Stomach smooth muscle (tissue), 2 donors: ENCODE data around the gene DERL3.
A peak's percentile ranks its signal among the peaks of the same experiment; 100 is the strongest.
"Not testable (repeated sequence)": the region's sequence is repeated elsewhere in the genome, so short reads cannot be mapped to it uniquely, and the experiment has no call there.

ENCODE experiments used
- H3K27ac ChIP-seq: one replicate; pipeline ENCODE4 v1.7.0; 2013; ENCODE audit warnings: mild to moderate bottlenecking, low read length, inconsistent platforms
- H3K27me3 ChIP-seq, 2 donors: one replicate each; pipeline ENCODE4 v1.7.0; 2013; ENCODE audit warnings: low read length in 2 of 2; ENCODE audit not compliant: insufficient read depth in 2 of 2, control insufficient read depth in 1 of 2
- H3K36me3 ChIP-seq, 2 donors: one replicate each; pipeline ENCODE4 v1.7.0; 2013; ENCODE audit warnings: low read length in 2 of 2; ENCODE audit not compliant: control insufficient read depth in 2 of 2, insufficient read depth in 2 of 2
- H3K4me1 ChIP-seq: one replicate; pipeline ENCODE4 v1.7.0; 2013; ENCODE audit warnings: low read length; ENCODE audit not compliant: control insufficient read depth, insufficient read depth
- H3K4me3 ChIP-seq, 2 donors: one replicate each; pipeline ENCODE4 v1.7.0; 2013; ENCODE audit warnings: low read length in 2 of 2
- H3K9ac ChIP-seq, 2 donors: one replicate each; pipeline ENCODE4 v1.7.0; 2013; ENCODE audit warnings: low read length in 2 of 2, mild to moderate bottlenecking in 1 of 2
- H3K9me3 ChIP-seq, 2 donors: one replicate each; pipeline ENCODE4 v1.7.0; 2013; ENCODE audit warnings: low read length in 2 of 2; ENCODE audit not compliant: control insufficient read depth in 2 of 2
- donor health status: healthy.
- donor health status: Pancreatic carcinoma.

DERL3 gene

GRCh38 chr22:23838681-23839468 lies at the start of gene DERL3:
Gene DERL3, minus strand, starts transcription at chr22:23839006. Its CDS starts 19 bp downstream, at chr22:23838987.
- Histone ChIP-seq H3K27me3 (no peaks in the 10 kb centered on the region), H3K9me3 (no peaks in the 10 kb centered on the region), H3K36me3 (peaks cover 4 to 6% of the 10 kb centered on the region in 2 donors), H3K9ac (no peak within 1 kb of the TSS), H3K4me3 (peak within 1 kb of the TSS; percentile 69 to 75), H3K4me1 (peaks cover 25% of the 10 kb centered on the region), H3K27ac (no peak within 1 kb of the TSS)

DNA sequence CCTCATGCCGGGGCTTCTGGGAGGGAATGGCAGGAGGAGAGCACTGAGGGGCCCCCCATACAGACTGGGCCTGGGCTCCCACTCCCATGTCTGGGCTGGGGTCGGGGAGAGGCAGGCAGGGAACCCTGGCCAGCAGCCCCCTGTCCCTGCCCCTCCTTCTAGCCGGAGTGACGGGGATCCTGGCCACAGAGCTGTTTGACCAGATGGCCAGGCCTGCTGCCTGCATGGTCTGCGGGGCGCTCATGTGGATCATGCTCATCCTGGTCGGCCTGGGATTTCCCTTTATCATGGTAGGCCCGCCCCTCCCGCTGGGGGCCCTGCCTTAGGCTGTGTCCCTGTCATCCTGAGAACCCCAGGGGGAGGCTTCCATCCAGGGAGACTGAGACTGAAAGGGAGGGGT lies 45.3 kb upstream of the DERL3 start:
- Histone ChIP-seq H3K4me3 (no peak overlapping the region), H3K9ac (no peak overlapping the region), H3K27me3 (no peaks in the 10 kb centered on the region), H3K4me1 (no peaks in the 10 kb centered on the region), H3K9me3 (no peaks in the 10 kb centered on the region), H3K27ac (no peak overlapping the region), H3K36me3 (peaks cover 0 to 6% of the 10 kb centered on the region in 2 donors)

GRCh38 chr22:23883658-23884057 lies 44.9 kb upstream of the DERL3 start:
- no peak overlapping the region for H3K4me3 ChIP-seq
- no peaks in the 10 kb centered on the region for H3K27me3 ChIP-seq
- H3K27ac ChIP-seq: no peak overlapping the region
- peaks cover 0 to 7% of the 10 kb centered on the region in 2 donors for H3K36me3 ChIP-seq
- H3K9ac ChIP-seq: no peak overlapping the region
- no peaks in the 10 kb centered on the region for H3K4me1 ChIP-seq
- H3K9me3 ChIP-seq: no peaks in the 10 kb centered on the region

DNA sequence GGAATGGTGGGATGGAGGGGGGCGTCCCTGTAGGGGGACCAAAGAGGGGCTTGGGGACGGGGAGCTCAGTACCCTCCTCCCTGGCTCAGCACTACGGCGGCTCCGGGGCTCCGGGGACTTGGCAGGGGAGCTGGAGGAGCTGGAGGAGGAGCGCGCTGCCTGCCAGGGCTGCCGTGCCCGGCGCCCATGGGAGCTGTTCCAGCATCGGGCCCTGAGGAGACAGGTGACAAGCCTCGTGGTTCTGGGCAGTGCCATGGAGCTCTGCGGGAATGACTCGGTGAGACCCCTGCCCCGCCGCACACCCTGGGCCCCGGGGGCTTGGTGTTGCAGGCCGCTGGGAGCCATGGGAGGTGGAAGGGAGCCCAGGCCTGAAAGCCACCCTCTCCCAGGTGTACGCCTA lies 43.6 kb upstream of the DERL3 start:
- H3K4me3 ChIP-seq: no peak overlapping the region
- H3K27me3 ChIP-seq: no peaks in the 10 kb centered on the region
- peaks cover 10 to 20% of the 10 kb centered on the region in 2 donors for H3K36me3 ChIP-seq
- no peaks in the 10 kb centered on the region for H3K9me3 ChIP-seq
- H3K27ac ChIP-seq: no peak overlapping the region
- no peaks in the 10 kb centered on the region for H3K4me1 ChIP-seq
- H3K9ac ChIP-seq: no peak overlapping the region

DNA sequence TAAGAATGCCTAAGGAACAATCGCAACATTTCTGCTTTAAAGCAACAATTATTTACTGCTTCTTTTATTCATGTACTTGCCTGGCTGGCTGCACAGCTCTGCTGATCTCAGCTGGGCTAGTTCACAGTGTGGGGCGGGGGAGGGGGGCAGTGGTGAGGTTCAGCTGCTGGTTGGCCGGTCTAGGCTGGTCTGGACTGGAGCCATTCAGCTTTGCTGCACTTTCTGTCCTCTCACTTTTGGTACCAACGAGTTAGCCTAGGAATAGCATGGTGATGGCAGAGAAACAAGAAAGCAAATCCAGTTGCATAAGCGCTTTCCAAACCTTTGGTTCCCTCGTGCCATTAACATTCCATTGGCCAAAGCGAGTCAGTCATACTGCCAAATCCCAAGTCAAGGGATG lies 39.4 kb upstream of the DERL3 start:
- no peak overlapping the region for H3K27ac ChIP-seq
- H3K4me1 ChIP-seq: no peaks in the 10 kb centered on the region
- H3K9ac ChIP-seq: no peak overlapping the region
- no peaks in the 10 kb centered on the region for H3K9me3 ChIP-seq
- H3K27me3 ChIP-seq: no peaks in the 10 kb centered on the region
- no peak overlapping the region for H3K4me3 ChIP-seq
- peaks cover 19 to 43% of the 10 kb centered on the region in 2 donors for H3K36me3 ChIP-seq

GRCh38 chr22:23877566-23877965 lies 38.8 kb upstream of the DERL3 start:
- H3K9me3 ChIP-seq: no peaks in the 10 kb centered on the region
- no peaks in the 10 kb centered on the region for H3K27me3 ChIP-seq
- no peaks in the 10 kb centered on the region for H3K4me1 ChIP-seq
- H3K27ac ChIP-seq: no peak overlapping the region
- H3K9ac ChIP-seq: no peak overlapping the region
- H3K36me3 ChIP-seq: peaks cover 19 to 46% of the 10 kb centered on the region in 2 donors
- no peak overlapping the region for H3K4me3 ChIP-seq

- Histone ChIP-seq H3K36me3 (peaks cover 19 to 43% of the 10 kb centered on the region in 2 donors), H3K9ac (no peak overlapping the region), H3K27ac (no peak overlapping the region), H3K9me3 (no peaks in the 10 kb centered on the region), H3K4me3 (no peak overlapping the region), H3K27me3 (no peaks in the 10 kb centered on the region), H3K4me1 (no peaks in the 10 kb centered on the region)
Measured at GRCh38 chr22:23875801-23876200, 37.0 kb upstream of the DERL3 start.

- H3K4me3 ChIP-seq: no peak overlapping the region
- no peak overlapping the region for H3K9ac ChIP-seq
- no peaks in the 10 kb centered on the region for H3K4me1 ChIP-seq
- no peak overlapping the region for H3K27ac ChIP-seq
- no peaks in the 10 kb centered on the region for H3K27me3 ChIP-seq
- no peaks in the 10 kb centered on the region for H3K9me3 ChIP-seq
- H3K36me3 ChIP-seq: peaks cover 24 to 48% of the 10 kb centered on the region in 2 donors
Measured at GRCh38 chr22:23874871-23875270, 36.1 kb upstream of the DERL3 start.

GRCh38 chr22:23868580-23868979 lies 29.8 kb upstream of the DERL3 start:
- peaks cover 13 to 33% of the 10 kb centered on the region in 2 donors for H3K36me3 ChIP-seq
- H3K27ac ChIP-seq: no peak overlapping the region
- no peaks in the 10 kb centered on the region for H3K4me1 ChIP-seq
- H3K9ac ChIP-seq: no peak overlapping the region
- no peaks in the 10 kb centered on the region for H3K27me3 ChIP-seq
- H3K4me3 ChIP-seq: no peak overlapping the region
- H3K9me3 ChIP-seq: no peaks in the 10 kb centered on the region

GRCh38 chr22:23864499-23865154 lies 25.8 kb upstream of the DERL3 start:
- not testable (repeated sequence) for H3K27me3 ChIP-seq, H3K4me1 ChIP-seq, H3K9ac ChIP-seq, H3K4me3 ChIP-seq, H3K9me3 ChIP-seq, H3K27ac ChIP-seq
- H3K36me3 ChIP-seq: peaks cover 7 to 26% of the 10 kb centered on the region in 2 donors

- Histone ChIP-seq H3K27ac (no peak overlapping the region), H3K27me3 (no peaks in the 10 kb centered on the region), H3K9ac (no peak overlapping the region), H3K4me1 (peaks cover 13% of the 10 kb centered on the region), H3K4me3 (no peak overlapping the region), H3K36me3 (peaks cover 0 to 10% of the 10 kb centered on the region in 2 donors), H3K9me3 (no peaks in the 10 kb centered on the region)
Measured at GRCh38 chr22:23862103-23862502, 23.3 kb upstream of the DERL3 start.
